Erythroblast (primary cell): ENCODE measurements around the gene TXNDC2.

Source experiments
- GATA1 ChIP-seq: IDR thresholded peaks from 2 replicates; pipeline ENCODE4 v1.6.1; 2011; ENCODE audit warnings: low read depth, mild to moderate bottlenecking, control low read depth, low read length, moderate library complexity
- POLR2A ChIP-seq: IDR thresholded peaks from 2 replicates; pipeline ENCODE4 v1.6.1; 2011; ENCODE audit warnings: mild to moderate bottlenecking, low read length

GRCh38 chr18:9884090-9884489 is 1.7 kb upstream of the TXNDC2 start:
- TF ChIP-seq POLR2A (no peak), GATA1 (no peak)
